ENCODE results near the gene SEMA4B.

DNA sequence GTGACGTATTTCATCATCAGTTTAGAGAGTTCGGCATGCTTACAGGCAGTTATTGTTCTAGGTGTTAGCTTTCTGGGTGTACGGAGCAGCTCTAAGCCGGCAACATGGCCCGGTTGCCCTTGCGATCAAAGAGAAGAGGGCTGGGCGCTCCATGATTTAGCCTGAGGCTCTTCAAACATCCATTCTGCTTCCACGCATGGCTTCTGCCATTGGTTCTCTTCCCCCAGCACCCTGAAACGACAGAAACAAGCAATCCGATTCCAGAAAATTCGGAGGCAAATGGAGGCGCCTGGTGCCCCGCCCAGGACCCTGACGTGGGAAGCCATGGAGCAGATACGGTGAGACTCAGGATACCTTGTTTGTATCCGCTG lies 64.9 kb downstream of the SEMA4B start:
- TF ChIP-seq CTCF (IDR thresholded peaks at IDR 0.05): no peak
- no peak for TF ChIP-seq POLR2A (IDR thresholded peaks at IDR 0.05)

All from lower leg skin (tissue), 3 donors.